GM23338 (cell line): ENCODE data around the gene PSMG1. TPM values are rescaled to one million over a fixed set of nuclear protein-coding genes. Genes with fewer than 3 reads are reported as not detected.

ENCODE experiments used
- ATAC-seq: fragments of 200-7000 bp; cut with Tn5 transposase; 3 replicates; pipeline ENCODE4 v1.9.1; 2020
- DNase-seq: peaks from one replicate; pipeline ENCODE4 v3.0.0-alpha.2; 2015; ENCODE audit warnings: low spot score
- H2AFZ ChIP-seq: fragments of 200-600 bp; sonication (generic); 2 replicates; pipeline ENCODE4 v1.8.0; 2016; ENCODE audit warnings: antibody characterized with exemption, mild to moderate bottlenecking, moderate library complexity
- H3F3A ChIP-seq: fragments of 200-600 bp; sonication (generic); replicated peaks from 2 replicates; pipeline ENCODE4 v1.8.0; 2017; ENCODE audit warnings: antibody characterized with exemption, mixed run types, low read depth
- H3K27ac ChIP-seq: fragments of 200-600 bp; sonication (generic); 2 replicates; pipeline ENCODE4 v1.6.1; 2016; ENCODE audit warnings: low read depth
- H3K27me3 ChIP-seq: fragments of 200-600 bp; sonication (generic); 2 replicates; pipeline ENCODE4 v1.8.0; 2016; ENCODE audit warnings: mild to moderate bottlenecking, mixed run types, moderate library complexity; ENCODE audit not compliant: insufficient read depth
- H3K36me3 ChIP-seq: fragments of 200-600 bp; sonication (generic); 2 replicates; pipeline ENCODE4 v1.8.0; 2016; ENCODE audit warnings: mild to moderate bottlenecking; ENCODE audit not compliant: insufficient read depth
- H3K4me1 ChIP-seq: fragments of 200-600 bp; sonication (generic); 2 replicates; pipeline ENCODE4 v1.8.0; 2016; ENCODE audit warnings: mild to moderate bottlenecking, moderate library complexity; ENCODE audit not compliant: insufficient read depth
- H3K4me2 ChIP-seq: fragments of 200-600 bp; sonication (generic); 2 replicates; pipeline ENCODE4 v1.7.1; 2017; ENCODE audit warnings: mixed run types
- H3K4me3 ChIP-seq: fragments of 200-600 bp; sonication (generic); 2 replicates; pipeline ENCODE4 v1.6.1; 2016; ENCODE audit warnings: mixed run types
- H3K79me2 ChIP-seq: fragments of 200-600 bp; sonication (generic); replicated peaks from 2 replicates; pipeline ENCODE4 v1.8.0; 2017; ENCODE audit warnings: mild to moderate bottlenecking; ENCODE audit not compliant: insufficient read depth
- H3K9me2 ChIP-seq: fragments of 200-600 bp; sonication (generic); 2 replicates; pipeline ENCODE4 v1.8.0; 2017; ENCODE audit not compliant: insufficient read depth
- H4K20me1 ChIP-seq: fragments of 200-600 bp; sonication (generic); replicated peaks from 2 replicates; pipeline ENCODE4 v1.8.0; 2017; ENCODE audit warnings: mild to moderate bottlenecking; ENCODE audit not compliant: insufficient read depth
- H3K27ac Mint-ChIP-seq: 2 replicates; pipeline ENCODE4 v1.8.0; 2020; ENCODE audit warnings: inconsistent platforms, mild to moderate bottlenecking, moderate library complexity, mixed read lengths
- H3K27me3 Mint-ChIP-seq: 3 replicates; pipeline ENCODE4 v1.8.0; 2022; ENCODE audit warnings: low read depth, mild to moderate bottlenecking, moderate library complexity, mixed read lengths, inconsistent platforms; ENCODE audit not compliant: insufficient read depth, poor library complexity
- H3K36me3 Mint-ChIP-seq: 3 replicates; pipeline ENCODE4 v1.8.0; 2021; ENCODE audit warnings: low read depth, mild to moderate bottlenecking, inconsistent platforms, moderate library complexity, mixed read lengths
- H3K4me1 Mint-ChIP-seq: 3 replicates; pipeline ENCODE4 v1.8.0; 2020; ENCODE audit warnings: mild to moderate bottlenecking, inconsistent platforms, mixed read lengths
- H3K4me3 Mint-ChIP-seq: 3 replicates; pipeline ENCODE4 v1.8.0; 2021; ENCODE audit warnings: moderate library complexity, mild to moderate bottlenecking, inconsistent platforms, mixed read lengths
- H3K9me3 Mint-ChIP-seq: 3 replicates; pipeline ENCODE4 v1.8.0; 2020; ENCODE audit warnings: moderate library complexity, mild to moderate bottlenecking, inconsistent platforms, mixed read lengths
- EZH2 ChIP-seq: fragments of 200-600 bp; sonication (generic); IDR thresholded peaks from one replicate; pipeline ENCODE4 v1.8.0; 2017; ENCODE audit warnings: antibody characterized with exemption, mild to moderate bottlenecking, low read depth; ENCODE audit not compliant: unreplicated experiment
- JUNB ChIP-seq: IDR thresholded peaks from one replicate; pipeline ENCODE4 v1.6.1; 2016; ENCODE audit warnings: antibody characterized with exemption; ENCODE audit not compliant: unreplicated experiment
- ZNF114 ChIP-seq: fragments of 250-450 bp; sonication (Bioruptor Pico); IDR thresholded peaks from 2 replicates; pipeline ENCODE4 v1.5.0; 2020; ENCODE audit warnings: mild to moderate bottlenecking, moderate library complexity
- ZNF331 ChIP-seq: fragments of 250-450 bp; sonication (Bioruptor Pico); IDR thresholded peaks from 2 replicates; pipeline ENCODE4 v1.5.0; 2020; ENCODE audit warnings: low read depth, mild to moderate bottlenecking, moderate library complexity
- polyA plus RNA-seq: library from polyadenylated mRNA; unstranded; fragments of >200 nt; fragmentation: Nextera tagmentation; extraction: Ambion mirVana; gene quantifications from 2 replicates; pipeline ENCODE4 v1.2.1, GENCODE V29; 2016
- total RNA-seq: library from RNA; depleted of rRNA; stranded (reverse); fragments of >200 nt; shearing (Covaris generic); gene quantifications from 2 replicates; pipeline ENCODE4 v1.2.3, GENCODE V29; 2014
- TF ChIP-seq, protein P1 (sequence below): fragments of 250-450 bp; sonication (Bioruptor Pico); IDR thresholded peaks from 2 replicates; pipeline ENCODE4 v1.5.0; 2020; ENCODE audit warnings: mild to moderate bottlenecking, moderate library complexity
- TF ChIP-seq, protein P2 (sequence below): IDR thresholded peaks from 2 replicates; pipeline ENCODE4 v1.6.1; 2016; ENCODE audit warnings: antibody characterized with exemption
- TF ChIP-seq, protein P3 (sequence below), 2 experiments: fragments of 200-600 bp in 1 of 2; sonication (generic) in 1 of 2; conservative IDR thresholded peaks; 2 replicates each; pipeline versions ENCODE4 v1.5.1 to v1.6.1; 2016 to 2017; ENCODE audit warnings: antibody characterized with exemption in 2 of 2, low read depth in 2 of 2, mild to moderate bottlenecking in 2 of 2, moderate library complexity in 1 of 2

Gene PSMG1
- total and polyA plus RNA-seq, 2 experiments from 2014 or later = 78.4 to 158 TPM

DNA sequence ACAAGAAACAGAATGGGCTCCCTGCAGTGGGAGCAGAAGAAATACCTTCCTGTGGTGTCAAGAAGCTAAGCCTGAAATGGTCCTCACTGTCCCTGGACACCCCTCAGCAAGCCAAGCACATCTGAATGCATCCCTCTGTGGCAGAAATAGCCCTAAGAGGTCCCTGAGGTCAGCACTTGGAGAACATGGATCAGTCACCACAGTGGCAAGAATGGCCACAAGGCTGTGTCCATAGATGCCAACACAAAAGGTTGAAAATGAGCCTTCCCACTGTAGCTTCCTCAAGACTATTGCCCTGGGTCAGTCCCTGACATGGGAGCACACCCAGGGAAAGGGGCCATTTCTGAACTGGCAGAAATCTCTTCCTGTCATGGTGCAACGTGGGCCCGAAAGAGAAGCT lies 27.7 kb downstream of the PSMG1 start:
- no peak overlapping the region for H3K4me2 ChIP-seq
- peaks cover 19% of the 10 kb centered on the region for H3K9me3 Mint-ChIP-seq

More for the DNA sequence above, 27.7 kb downstream of the PSMG1 start:
- no peak overlapping the region for H3K4me3 Mint-ChIP-seq
- H3K36me3 ChIP-seq = no peaks in the 10 kb centered on the region
- H3K36me3 Mint-ChIP-seq = peaks cover 10% of the 10 kb centered on the region; the same call in 2 of the 3 replicates
- no peak overlapping the region for H3K27ac Mint-ChIP-seq
- no peak overlapping the region for H3K4me3 ChIP-seq
- no peak overlapping the region for H2AFZ ChIP-seq
- no peaks in the 10 kb centered on the region for H3F3A ChIP-seq
- no peaks in the 10 kb centered on the region for H3K27me3 ChIP-seq
- ATAC-seq (no peak), DNase-seq (no peak)
- H3K4me1 Mint-ChIP-seq = no peaks in the 10 kb centered on the region
- H3K27me3 Mint-ChIP-seq = no peaks in the 10 kb centered on the region
- H3K9me2 ChIP-seq = 0 out of 2 replicates have a peak, but pooled peaks cover under 1% of the 10 kb centered on the region
- no peaks in the 10 kb centered on the region for H4K20me1 ChIP-seq
- TF ChIP-seq, protein P1, sequence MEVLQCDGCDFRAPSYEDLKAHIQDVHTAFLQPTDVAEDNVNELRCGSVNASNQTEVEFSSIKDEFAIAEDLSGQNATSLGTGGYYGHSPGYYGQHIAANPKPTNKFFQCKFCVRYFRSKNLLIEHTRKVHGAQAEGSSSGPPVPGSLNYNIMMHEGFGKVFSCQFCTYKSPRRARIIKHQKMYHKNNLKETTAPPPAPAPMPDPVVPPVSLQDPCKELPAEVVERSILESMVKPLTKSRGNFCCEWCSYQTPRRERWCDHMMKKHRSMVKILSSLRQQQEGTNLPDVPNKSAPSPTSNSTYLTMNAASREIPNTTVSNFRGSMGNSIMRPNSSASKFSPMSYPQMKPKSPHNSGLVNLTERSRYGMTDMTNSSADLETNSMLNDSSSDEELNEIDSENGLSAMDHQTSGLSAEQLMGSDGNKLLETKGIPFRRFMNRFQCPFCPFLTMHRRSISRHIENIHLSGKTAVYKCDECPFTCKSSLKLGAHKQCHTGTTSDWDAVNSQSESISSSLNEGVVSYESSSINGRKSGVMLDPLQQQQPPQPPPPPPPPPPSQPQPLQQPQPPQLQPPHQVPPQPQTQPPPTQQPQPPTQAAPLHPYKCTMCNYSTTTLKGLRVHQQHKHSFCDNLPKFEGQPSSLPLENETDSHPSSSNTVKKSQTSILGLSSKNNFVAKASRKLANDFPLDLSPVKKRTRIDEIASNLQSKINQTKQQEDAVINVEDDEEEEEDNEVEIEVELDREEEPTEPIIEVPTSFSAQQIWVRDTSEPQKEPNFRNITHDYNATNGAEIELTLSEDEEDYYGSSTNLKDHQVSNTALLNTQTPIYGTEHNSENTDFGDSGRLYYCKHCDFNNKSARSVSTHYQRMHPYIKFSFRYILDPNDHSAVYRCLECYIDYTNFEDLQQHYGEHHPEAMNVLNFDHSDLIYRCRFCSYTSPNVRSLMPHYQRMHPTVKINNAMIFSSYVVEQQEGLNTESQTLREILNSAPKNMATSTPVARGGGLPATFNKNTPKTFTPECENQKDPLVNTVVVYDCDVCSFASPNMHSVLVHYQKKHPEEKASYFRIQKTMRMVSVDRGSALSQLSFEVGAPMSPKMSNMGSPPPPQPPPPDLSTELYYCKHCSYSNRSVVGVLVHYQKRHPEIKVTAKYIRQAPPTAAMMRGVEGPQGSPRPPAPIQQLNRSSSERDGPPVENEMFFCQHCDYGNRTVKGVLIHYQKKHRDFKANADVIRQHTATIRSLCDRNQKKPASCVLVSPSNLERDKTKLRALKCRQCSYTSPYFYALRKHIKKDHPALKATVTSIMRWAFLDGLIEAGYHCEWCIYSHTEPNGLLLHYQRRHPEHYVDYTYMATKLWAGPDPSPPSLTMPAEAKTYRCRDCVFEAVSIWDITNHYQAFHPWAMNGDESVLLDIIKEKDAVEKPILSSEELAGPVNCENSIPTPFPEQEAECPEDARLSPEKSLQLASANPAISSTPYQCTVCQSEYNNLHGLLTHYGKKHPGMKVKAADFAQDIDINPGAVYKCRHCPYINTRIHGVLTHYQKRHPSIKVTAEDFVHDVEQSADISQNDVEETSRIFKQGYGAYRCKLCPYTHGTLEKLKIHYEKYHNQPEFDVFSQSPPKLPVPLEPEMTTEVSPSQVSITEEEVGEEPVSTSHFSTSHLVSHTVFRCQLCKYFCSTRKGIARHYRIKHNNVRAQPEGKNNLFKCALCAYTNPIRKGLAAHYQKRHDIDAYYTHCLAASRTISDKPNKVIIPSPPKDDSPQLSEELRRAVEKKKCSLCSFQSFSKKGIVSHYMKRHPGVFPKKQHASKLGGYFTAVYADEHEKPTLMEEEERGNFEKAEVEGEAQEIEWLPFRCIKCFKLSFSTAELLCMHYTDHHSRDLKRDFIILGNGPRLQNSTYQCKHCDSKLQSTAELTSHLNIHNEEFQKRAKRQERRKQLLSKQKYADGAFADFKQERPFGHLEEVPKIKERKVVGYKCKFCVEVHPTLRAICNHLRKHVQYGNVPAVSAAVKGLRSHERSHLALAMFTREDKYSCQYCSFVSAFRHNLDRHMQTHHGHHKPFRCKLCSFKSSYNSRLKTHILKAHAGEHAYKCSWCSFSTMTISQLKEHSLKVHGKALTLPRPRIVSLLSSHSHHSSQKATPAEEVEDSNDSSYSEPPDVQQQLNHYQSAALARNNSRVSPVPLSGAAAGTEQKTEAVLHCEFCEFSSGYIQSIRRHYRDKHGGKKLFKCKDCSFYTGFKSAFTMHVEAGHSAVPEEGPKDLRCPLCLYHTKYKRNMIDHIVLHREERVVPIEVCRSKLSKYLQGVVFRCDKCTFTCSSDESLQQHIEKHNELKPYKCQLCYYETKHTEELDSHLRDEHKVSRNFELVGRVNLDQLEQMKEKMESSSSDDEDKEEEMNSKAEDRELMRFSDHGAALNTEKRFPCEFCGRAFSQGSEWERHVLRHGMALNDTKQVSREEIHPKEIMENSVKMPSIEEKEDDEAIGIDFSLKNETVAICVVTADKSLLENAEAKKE = no peak
- TF ChIP-seq JUNB (no peak), EZH2 (no peak), ZNF114 (CRISPR knock-in tag) (no peak), ZNF331 (CRISPR knock-in tag) (no peak)
- TF ChIP-seq, protein P2, sequence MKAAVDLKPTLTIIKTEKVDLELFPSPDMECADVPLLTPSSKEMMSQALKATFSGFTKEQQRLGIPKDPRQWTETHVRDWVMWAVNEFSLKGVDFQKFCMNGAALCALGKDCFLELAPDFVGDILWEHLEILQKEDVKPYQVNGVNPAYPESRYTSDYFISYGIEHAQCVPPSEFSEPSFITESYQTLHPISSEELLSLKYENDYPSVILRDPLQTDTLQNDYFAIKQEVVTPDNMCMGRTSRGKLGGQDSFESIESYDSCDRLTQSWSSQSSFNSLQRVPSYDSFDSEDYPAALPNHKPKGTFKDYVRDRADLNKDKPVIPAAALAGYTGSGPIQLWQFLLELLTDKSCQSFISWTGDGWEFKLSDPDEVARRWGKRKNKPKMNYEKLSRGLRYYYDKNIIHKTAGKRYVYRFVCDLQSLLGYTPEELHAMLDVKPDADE = no peak
- TF ChIP-seq, protein P3, sequence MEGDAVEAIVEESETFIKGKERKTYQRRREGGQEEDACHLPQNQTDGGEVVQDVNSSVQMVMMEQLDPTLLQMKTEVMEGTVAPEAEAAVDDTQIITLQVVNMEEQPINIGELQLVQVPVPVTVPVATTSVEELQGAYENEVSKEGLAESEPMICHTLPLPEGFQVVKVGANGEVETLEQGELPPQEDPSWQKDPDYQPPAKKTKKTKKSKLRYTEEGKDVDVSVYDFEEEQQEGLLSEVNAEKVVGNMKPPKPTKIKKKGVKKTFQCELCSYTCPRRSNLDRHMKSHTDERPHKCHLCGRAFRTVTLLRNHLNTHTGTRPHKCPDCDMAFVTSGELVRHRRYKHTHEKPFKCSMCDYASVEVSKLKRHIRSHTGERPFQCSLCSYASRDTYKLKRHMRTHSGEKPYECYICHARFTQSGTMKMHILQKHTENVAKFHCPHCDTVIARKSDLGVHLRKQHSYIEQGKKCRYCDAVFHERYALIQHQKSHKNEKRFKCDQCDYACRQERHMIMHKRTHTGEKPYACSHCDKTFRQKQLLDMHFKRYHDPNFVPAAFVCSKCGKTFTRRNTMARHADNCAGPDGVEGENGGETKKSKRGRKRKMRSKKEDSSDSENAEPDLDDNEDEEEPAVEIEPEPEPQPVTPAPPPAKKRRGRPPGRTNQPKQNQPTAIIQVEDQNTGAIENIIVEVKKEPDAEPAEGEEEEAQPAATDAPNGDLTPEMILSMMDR (conservative IDR thresholded peaks at IDR 0.05; ENCODE audit: low read depth in 2 of 2) = no peak
- no peak overlapping the region for H3K27ac ChIP-seq
- no peaks in the 10 kb centered on the region for H3K4me1 ChIP-seq
- H3K79me2 ChIP-seq = no peaks in the 10 kb centered on the region
